IgD-negative memory B cell (primary cell): ENCODE data around the gene PNCK. TPM values are rescaled to one million over a fixed set of nuclear protein-coding genes. Genes with fewer than 3 reads are reported as not detected.
"Not testable (repeated sequence)": the region's sequence is repeated elsewhere in the genome, so short reads cannot be mapped to it uniquely, and the experiment has no call there.

ENCODE experiments used
- H3K27ac Mint-ChIP-seq, 3 donors: one replicate each; pipeline ENCODE4 v1.8.0; 2020 to 2022; ENCODE audit warnings: mild to moderate bottlenecking in 3 of 3, mixed read lengths in 3 of 3, moderate library complexity in 1 of 3
- H3K27me3 Mint-ChIP-seq: one replicate; pipeline ENCODE4 v1.8.0; 2021; ENCODE audit warnings: mixed read lengths
- H3K36me3 Mint-ChIP-seq: one replicate; pipeline ENCODE4 v1.8.0; 2020; ENCODE audit warnings: mild to moderate bottlenecking, mixed read lengths
- H3K4me1 Mint-ChIP-seq, 3 donors: one replicate each; pipeline ENCODE4 v1.8.0; 2020 to 2022; ENCODE audit warnings: mixed read lengths in 3 of 3, mild to moderate bottlenecking in 1 of 3
- H3K4me3 Mint-ChIP-seq, 4 donors: one replicate each; pipeline ENCODE4 v1.8.0; 2020 to 2022; ENCODE audit warnings: mild to moderate bottlenecking in 4 of 4, mixed read lengths in 4 of 4, moderate library complexity in 3 of 4
- H3K9me3 Mint-ChIP-seq, 3 donors: one replicate each; pipeline ENCODE4 v1.8.0; 2020 to 2021; ENCODE audit warnings: mixed read lengths in 3 of 3, mild to moderate bottlenecking in 1 of 3
- polyA plus RNA-seq: library from polyadenylated mRNA; unstranded; fragments of 300-500 nt; fragmentation: Illumina TruSeq; gene quantifications from one replicate; pipeline ENCODE4 v1.2.3, GENCODE V29; 2021

Gene PNCK
- polyA plus RNA-seq, 1 donor from 2014 or later, result not detected

DNA sequence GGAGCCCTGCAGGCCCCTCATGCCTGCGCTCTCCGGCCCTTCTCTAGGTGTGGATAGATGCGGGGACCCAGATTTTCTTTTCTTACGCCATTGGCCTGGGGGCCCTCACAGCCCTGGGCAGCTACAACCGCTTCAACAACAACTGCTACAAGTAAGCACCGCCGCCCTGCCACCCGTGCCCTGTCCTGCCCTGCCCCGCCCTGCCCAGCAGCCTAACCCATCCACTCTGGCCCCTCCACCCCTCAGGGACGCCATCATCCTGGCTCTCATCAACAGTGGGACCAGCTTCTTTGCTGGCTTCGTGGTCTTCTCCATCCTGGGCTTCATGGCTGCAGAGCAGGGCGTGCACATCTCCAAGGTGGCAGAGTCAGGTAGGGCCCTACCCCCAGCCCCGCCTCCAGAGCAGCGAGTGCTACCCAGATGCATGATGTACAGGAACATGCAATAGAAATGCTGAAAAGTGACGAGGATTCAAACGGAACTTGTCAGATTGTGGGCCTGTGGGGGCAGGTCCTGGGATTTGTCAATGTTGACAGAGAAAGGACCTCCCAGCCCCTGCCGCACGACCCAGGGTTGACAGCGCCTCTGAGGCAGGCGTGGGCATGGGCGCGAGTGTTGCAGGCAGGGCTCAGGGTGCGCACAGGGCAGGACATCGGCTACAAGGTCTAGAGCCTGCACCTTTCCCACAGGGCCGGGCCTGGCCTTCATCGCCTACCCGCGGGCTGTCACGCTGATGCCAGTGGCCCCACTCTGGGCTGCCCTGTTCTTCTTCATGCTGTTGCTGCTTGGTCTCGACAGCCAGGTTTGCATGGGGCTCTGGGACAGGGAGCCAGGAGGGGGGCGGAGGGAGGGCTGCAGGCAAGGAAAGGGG is 19.8 kb upstream of the PNCK start:
- Mint-ChIP-seq H3K4me3 (no peak overlapping the region), H3K27me3 (peaks cover 5% of the 10 kb centered on the region), H3K9me3 (no peaks in the 10 kb centered on the region), H3K36me3 (no peaks in the 10 kb centered on the region), H3K27ac (no peak overlapping the region), H3K4me1 (no peaks in the 10 kb centered on the region)

DNA sequence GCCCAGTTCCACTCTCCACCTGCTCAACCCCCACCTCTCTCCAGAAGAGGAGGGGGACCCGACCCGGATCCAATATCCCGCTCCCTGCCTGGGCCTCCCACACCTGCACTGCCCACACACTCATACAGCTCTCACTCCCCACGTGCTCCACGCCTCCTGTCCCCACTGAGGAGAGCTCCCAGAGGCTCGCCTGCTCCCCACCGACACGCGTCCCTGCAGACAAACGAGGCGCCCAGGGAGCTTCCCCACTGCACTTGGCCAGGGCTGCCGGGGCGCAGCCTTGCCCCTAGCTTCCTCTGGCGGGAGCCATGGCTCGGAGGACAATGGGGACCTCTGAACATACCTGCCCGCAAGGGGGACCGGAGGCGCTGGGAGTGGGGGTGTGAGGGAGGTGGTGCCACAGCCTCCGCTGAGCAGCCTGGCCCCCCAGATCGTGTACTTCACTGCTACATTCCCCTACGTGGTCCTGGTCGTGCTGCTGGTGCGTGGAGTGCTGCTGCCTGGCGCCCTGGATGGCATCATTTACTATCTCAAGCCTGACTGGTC is 19.1 kb upstream of the PNCK start:
- H3K27ac Mint-ChIP-seq, result no peak overlapping the region
- H3K27me3 Mint-ChIP-seq, result peaks cover 5% of the 10 kb centered on the region
- H3K4me1 Mint-ChIP-seq, result no peaks in the 10 kb centered on the region
- no peaks in the 10 kb centered on the region for H3K36me3 Mint-ChIP-seq
- H3K9me3 Mint-ChIP-seq, result no peaks in the 10 kb centered on the region
- no peak overlapping the region for H3K4me3 Mint-ChIP-seq

DNA sequence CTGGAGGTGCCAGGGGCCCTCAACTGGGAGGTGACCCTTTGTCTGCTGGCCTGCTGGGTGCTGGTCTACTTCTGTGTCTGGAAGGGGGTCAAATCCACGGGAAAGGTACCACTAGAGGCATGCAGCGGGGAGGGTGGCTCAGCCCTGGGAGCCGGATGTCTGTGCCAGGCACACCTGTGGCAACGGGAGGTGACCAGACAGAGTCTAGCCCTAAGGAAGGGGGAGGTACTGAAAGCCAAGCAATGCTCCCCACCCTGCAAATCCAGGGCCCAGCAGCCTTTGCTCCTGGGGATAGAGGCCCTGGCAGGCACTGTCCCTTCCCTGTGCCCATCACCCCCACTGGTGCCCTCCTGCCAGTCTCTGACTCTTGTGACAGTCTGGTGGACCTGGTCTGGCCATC is 18.4 kb upstream of the PNCK start:
- H3K4me3 Mint-ChIP-seq, result no peak overlapping the region
- H3K4me1 Mint-ChIP-seq, result no peaks in the 10 kb centered on the region
- H3K36me3 Mint-ChIP-seq, result no peaks in the 10 kb centered on the region
- no peaks in the 10 kb centered on the region for H3K9me3 Mint-ChIP-seq
- H3K27ac Mint-ChIP-seq, result no peak overlapping the region
- peaks cover 5% of the 10 kb centered on the region for H3K27me3 Mint-ChIP-seq

DNA sequence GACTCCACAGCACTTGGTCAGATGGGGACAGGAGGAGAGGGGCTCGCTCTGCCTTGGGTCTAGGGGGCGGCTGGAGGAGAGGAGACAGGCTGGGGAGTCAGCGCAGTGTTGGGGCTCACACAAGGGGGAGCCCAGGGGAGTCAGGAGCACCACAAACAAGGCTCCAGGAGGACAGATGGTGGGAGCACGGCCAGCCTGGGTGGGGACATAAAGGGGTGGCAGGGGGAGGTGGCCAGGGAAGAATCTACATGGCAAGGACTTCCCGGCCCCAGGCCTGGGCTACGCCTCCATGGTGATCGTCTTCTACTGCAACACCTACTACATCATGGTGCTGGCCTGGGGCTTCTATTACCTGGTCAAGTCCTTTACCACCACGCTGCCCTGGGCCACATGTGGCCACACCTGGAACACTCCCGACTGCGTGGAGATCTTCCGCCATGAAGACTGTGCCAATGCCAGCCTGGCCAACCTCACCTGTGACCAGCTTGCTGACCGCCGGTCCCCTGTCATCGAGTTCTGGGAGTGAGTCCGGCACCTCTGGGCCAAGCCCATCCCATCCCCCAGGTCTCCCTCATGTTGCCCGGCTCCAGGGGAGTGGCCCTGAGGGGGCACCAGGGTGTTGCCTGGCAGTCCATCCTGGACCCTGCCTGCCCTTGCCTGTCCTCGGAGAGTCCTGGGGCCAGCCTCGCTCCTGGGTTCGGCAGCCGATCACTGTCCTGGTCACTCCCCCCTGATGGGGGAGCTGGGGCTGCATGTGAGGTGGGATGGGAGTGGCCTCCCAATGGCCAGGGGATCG is 17.6 kb upstream of the PNCK start:
- H3K4me3 Mint-ChIP-seq, H3K9me3 Mint-ChIP-seq, H3K27ac Mint-ChIP-seq, H3K27me3 Mint-ChIP-seq, H3K36me3 Mint-ChIP-seq, H3K4me1 Mint-ChIP-seq: not testable (repeated sequence)

DNA sequence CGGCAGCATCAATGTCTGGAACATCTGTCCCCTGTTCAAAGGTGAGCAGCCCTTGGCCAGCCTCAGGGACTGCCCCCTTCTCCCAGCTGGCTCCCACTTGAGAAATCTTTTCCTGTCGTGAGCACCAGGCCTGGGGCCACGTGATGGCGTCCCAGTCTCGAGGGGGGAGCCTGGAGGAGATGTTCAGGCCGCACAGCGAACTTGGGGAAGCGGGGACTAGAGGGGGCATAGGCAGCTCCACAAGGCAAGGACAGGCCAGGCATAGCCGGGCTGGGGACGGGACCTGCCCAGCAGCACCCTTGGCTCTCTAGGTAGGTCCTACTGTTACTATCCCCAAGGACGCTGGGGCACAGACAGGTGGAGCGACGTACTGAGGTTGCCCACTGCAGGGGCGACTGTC is 16.9 kb upstream of the PNCK start:
- peaks cover 9% of the 10 kb centered on the region for H3K27me3 Mint-ChIP-seq
- H3K27ac Mint-ChIP-seq, result peak overlapping the region in 1 of 3 donors; percentile 39
- no peaks in the 10 kb centered on the region for H3K36me3 Mint-ChIP-seq
- no peaks in the 10 kb centered on the region for H3K4me1 Mint-ChIP-seq
- H3K4me3 Mint-ChIP-seq, result peak overlapping the region in 1 of 4 donors; percentile 12
- H3K9me3 Mint-ChIP-seq, result no peaks in the 10 kb centered on the region

DNA sequence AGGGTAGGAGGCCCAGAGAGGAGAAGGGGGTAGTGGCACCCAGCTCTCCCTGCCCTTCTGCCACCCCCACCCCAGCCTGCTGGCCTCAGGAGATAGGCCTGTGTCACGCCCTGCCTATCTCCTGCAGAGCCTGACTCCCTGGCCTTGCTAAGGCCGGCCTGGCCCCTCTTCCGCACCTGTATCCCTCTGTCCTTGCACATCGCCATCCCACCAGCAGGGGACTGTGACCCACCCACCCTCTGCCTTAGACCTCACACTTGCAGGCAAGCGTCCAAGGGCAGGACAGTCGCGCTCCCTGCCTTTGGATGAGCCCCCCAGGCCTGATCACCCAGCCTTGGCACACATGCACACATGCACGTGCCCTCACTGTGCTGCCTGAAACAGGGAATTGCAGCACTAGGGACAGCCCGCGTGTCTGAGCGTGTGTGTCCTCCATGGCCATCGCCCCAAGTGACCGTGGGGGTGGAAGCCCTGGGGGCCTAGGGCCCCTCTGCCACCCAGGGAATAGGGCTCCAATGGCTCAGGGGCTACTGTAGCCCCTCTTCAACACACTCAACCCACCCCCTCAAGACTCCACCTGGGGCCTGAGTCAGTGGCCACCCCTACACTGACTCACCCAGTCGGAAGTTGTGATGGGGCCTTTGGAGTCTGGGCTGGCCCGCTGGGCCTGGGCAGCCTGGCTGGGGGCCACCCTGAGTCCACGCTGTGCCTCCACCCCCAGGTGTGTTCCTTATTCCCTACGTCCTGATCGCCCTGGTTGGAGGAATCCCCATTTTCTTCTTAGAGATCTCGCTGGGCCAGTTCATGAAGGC is 16.2 kb upstream of the PNCK start:
- H3K9me3 Mint-ChIP-seq, result no peaks in the 10 kb centered on the region
- H3K4me3 Mint-ChIP-seq, result peak overlapping the region in 1 of 4 donors; percentile 85
- no peaks in the 10 kb centered on the region for H3K4me1 Mint-ChIP-seq
- H3K27ac Mint-ChIP-seq, result peak overlapping the region in 1 of 3 donors; percentile 39
- H3K27me3 Mint-ChIP-seq, result peaks cover 9% of the 10 kb centered on the region
- no peaks in the 10 kb centered on the region for H3K36me3 Mint-ChIP-seq

DNA sequence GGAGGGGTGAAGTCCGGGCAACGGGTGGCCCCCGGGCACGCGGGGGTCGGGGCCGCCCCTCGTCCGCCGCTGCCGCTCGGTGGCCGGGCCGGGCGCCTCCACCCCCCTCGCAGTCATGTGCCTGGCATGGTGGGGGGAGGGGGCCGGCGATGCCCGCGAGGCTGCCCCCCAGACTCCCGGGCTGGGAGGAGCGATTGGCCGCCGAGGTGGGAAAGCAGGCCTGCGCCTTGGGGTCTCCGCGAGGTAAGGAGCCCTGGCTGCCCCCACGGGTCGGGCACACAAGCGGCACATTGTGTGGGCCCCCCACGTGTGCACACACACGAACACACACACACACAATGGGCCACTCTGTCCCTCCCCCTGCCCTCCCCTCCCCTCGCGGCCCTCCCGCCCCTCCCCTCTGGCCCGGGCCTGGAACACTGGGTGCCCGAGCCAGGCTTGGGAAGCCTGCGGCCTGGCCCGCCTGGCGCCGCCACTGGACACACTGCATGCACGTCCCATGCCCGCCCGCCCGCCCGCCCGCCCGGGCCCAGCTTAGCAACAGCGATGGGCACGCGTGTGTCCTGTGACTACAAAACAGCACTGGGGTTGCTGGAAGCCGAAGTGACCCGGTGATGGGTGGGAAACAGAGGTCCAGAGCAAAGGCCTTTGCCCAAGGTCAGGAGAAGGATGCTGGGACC is 15.4 kb upstream of the PNCK start:
- Mint-ChIP-seq H3K27me3 (peaks cover 6% of the 10 kb centered on the region), H3K4me3 (peak overlapping the region in 1 of 4 donors; percentile 27), H3K36me3 (no peaks in the 10 kb centered on the region), H3K4me1 (no peaks in the 10 kb centered on the region), H3K9me3 (no peaks in the 10 kb centered on the region), H3K27ac (no peak overlapping the region)

DNA sequence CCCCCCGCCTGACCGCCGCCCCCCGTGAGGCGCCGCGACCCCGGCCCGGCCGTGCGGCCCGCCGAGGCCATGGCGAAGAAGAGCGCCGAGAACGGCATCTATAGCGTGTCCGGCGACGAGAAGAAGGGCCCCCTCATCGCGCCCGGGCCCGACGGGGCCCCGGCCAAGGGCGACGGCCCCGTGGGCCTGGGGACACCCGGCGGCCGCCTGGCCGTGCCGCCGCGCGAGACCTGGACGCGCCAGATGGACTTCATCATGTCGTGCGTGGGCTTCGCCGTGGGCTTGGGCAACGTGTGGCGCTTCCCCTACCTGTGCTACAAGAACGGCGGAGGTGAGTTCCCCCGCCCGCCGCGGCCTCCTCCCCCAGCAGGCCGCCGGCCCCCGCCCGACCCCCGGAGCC is 14.9 kb upstream of the PNCK start:
- Mint-ChIP-seq H3K27ac (no peak overlapping the region), H3K4me3 (no peak overlapping the region), H3K4me1 (no peaks in the 10 kb centered on the region), H3K36me3 (no peaks in the 10 kb centered on the region), H3K27me3 (peaks cover 6% of the 10 kb centered on the region), H3K9me3 (no peaks in the 10 kb centered on the region)

DNA sequence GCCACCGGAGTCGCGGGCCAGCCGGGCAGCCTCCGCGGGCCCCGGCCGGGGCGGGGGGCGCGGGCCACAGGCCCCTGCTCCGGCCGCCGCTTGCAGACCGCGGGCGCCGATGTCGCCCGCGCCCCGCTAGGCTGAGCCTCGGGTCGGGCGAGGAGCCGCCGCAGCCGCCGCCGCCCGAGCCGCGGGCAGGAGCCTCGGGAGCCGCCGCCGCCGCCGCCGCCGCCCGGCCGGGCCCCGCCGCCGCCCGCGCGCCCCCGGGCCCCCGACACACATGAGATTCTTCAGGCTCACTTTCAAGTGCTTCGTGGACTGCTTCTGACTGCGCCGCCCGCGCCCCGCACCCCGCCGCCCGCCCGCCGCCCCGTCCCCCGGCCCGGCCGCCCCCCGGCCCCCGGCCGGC is 14.5 kb upstream of the PNCK start:
- H3K9me3 Mint-ChIP-seq, result no peaks in the 10 kb centered on the region
- no peak overlapping the region for H3K27ac Mint-ChIP-seq
- H3K4me3 Mint-ChIP-seq, result no peak overlapping the region
- H3K4me1 Mint-ChIP-seq, result no peaks in the 10 kb centered on the region
- no peaks in the 10 kb centered on the region for H3K36me3 Mint-ChIP-seq
- peaks cover 4% of the 10 kb centered on the region for H3K27me3 Mint-ChIP-seq

DNA sequence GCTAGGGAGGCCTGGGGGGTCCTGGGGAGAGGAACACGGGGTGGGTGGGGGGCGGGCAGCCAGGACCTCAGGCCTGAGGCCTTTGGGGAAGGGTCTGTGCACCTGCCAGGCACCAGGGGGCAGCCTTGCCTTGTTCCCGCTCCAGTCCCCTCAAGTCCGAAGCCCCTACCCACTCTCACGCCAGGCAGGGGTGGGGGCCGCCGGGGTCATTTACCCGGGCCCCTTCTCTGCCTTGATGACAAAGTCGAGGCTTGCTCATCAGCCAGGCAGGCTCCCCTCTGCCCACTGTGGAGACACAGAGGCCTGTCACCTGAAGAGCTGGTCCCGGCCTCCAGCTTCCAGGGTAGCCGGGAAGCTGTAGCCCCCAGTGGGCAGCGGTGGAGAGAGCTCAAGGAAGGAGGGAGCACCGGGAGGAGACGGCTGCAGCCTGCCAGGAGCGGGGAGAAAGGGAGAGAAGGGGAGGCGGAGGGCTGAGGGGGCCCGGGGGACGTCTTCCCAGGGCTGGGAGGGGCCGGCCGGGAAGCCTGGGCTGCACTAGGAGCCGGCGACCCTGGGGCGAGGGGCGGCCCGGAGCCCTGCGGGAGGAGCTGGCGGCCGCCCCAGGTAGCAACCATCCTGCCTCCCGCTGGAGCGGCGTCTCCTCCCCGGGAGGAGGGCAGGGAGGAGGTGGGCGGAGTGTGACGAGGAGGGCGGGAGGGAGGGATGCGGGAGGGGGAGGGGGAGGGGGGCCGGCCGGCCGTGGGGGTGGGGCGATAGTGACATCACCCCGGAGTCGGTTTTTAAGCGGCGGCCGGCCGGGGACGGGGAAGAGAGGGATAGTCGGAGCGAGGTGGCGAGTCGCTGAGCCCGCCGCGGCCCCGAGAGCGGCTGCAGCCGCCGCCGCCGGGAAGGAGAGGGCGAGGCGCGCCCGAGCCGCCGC is 13.8 kb upstream of the PNCK start, which contains the start of gene SLC6A8:
Gene SLC6A8 (plus strand): TSS at position 806 of the 919 bp plus-strand sequence. CDS start 649 bp downstream, outside the sequence.
- Mint-ChIP-seq H3K36me3 (no peaks in the 10 kb centered on the region), H3K27me3 (peaks cover 4% of the 10 kb centered on the region), H3K27ac (peak within 1 kb of the TSS in 1 of 3 donors; percentile 39), H3K4me1 (no peaks in the 10 kb centered on the region), H3K9me3 (no peaks in the 10 kb centered on the region), H3K4me3 (peak within 1 kb of the TSS; percentile 65 to 80 (median 79))

DNA sequence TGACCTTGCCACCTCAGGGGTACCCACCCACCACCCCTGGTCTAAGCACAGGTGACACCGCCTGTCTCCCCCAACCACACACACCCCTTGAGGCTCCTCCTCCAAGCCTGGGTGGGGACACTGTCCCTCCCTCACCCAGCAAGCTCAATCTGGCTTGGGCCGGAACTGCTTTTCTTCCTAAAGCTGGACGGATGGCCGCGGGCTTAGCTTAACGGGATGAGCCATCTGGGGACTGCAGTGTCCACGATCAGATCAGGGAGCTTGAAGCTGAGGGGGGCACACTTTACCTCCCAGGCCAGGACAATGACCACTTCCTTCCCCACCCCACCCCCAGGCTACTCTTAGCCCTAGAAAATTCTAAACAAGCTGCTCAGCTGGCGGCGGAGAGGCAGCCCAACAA is 13.1 kb upstream of the PNCK start:
- Mint-ChIP-seq H3K36me3 (no peaks in the 10 kb centered on the region), H3K27ac (peak overlapping the region in 1 of 3 donors; percentile 39), H3K4me1 (no peaks in the 10 kb centered on the region), H3K4me3 (peak overlapping the region in 1 of 4 donors; percentile 65), H3K27me3 (peaks cover 4% of the 10 kb centered on the region), H3K9me3 (no peaks in the 10 kb centered on the region)

DNA sequence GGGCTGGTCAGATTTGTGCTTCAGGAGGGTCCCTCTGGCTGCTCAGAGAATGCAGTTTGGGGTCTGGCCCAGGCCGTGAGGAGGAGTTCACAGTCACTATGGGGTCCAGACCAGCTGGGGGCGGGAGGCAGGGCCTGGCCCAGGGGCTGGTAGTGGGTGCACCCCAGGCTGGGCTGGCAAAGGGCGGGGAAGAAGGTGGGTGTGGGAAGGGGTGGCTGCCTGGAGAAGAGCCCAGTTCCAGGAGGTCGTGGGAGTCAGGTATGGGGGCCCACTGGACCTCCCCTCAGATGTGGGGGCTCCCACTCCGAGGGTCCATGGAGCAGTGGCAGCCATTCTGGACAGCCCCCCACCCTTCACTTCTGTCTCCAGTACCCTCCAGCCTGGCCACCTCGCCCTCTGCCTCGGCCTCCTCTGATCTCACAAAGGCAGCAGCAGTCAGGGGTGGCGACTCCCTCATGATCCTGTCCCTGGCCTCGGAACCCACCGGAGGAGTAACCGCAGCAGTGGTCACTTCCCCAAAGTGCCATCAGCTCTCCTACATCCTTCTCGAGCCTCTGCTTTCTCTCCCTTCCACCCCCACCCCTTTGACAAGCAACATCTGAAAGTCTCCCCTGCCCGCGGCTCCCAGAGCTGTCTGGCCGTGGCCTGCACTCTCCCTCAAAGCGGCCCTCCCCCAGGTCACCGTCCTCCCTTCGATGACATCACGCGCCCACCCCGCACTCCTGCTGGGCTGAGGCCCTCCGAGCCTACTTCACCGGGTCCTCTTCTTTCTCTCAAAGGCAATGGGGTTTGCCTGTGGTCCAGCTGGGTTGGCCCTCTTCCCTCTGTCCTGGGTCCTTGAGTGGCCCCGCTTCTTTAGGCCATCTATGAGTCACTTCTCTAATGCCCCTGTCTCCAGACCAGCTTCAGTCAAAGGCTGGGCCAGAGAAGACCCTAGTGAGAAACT is 12.4 kb upstream of the PNCK start:
- H3K27ac Mint-ChIP-seq, result peak overlapping the region in 1 of 3 donors; percentile 39
- H3K36me3 Mint-ChIP-seq, result no peaks in the 10 kb centered on the region
- H3K4me3 Mint-ChIP-seq, result peak overlapping the region in 1 of 4 donors; percentile 65
- H3K27me3 Mint-ChIP-seq, result peaks cover 4% of the 10 kb centered on the region
- H3K4me1 Mint-ChIP-seq, result no peaks in the 10 kb centered on the region
- H3K9me3 Mint-ChIP-seq, result no peaks in the 10 kb centered on the region
